Mesendoderm (in vitro differentiated cells): ENCODE results near the gene TMPRSS4.

Experiments
- DNase-seq: peaks from one replicate; pipeline ENCODE4 v3.0.0; 2013
- H2AK5ac ChIP-seq: 2 replicates; pipeline ENCODE4 v1.6.1; 2013; ENCODE audit warnings: low read length, inconsistent platforms
- H2BK120ac ChIP-seq: 2 replicates; pipeline ENCODE4 v1.6.1; 2013; ENCODE audit warnings: low read depth, mild to moderate bottlenecking, low read length, moderate library complexity, mixed read lengths
- H2BK15ac ChIP-seq: replicated peaks from 2 replicates; pipeline ENCODE4 v1.6.1; 2013; ENCODE audit warnings: low read depth, mild to moderate bottlenecking, moderate library complexity
- H2BK5ac ChIP-seq: 2 replicates; pipeline ENCODE4 v1.6.1; 2013; ENCODE audit warnings: low read length, inconsistent platforms
- H3K18ac ChIP-seq: 2 replicates; pipeline ENCODE4 v1.6.1; 2013; ENCODE audit warnings: mild to moderate bottlenecking, low read length, mixed read lengths
- H3K23ac ChIP-seq: one replicate; pipeline ENCODE4 v1.6.1; 2013; ENCODE audit warnings: low read length
- H3K27ac ChIP-seq: 2 replicates; pipeline ENCODE4 v1.5.1; 2013; ENCODE audit warnings: low read depth, mild to moderate bottlenecking, inconsistent platforms, low read length, moderate library complexity
- H3K27me3 ChIP-seq: 2 replicates; pipeline ENCODE4 v1.6.1; 2013; ENCODE audit warnings: low read length, control low read depth, mild to moderate bottlenecking, inconsistent platforms; ENCODE audit not compliant: insufficient read depth, poor library complexity
- H3K36me3 ChIP-seq: 2 replicates; pipeline ENCODE4 v1.6.1; 2013; ENCODE audit warnings: low read length, inconsistent platforms; ENCODE audit not compliant: control insufficient read depth, insufficient read depth
- H3K4ac ChIP-seq: one replicate; pipeline ENCODE4 v1.6.1; 2013; ENCODE audit warnings: low read depth, mild to moderate bottlenecking, low read length, moderate library complexity
- H3K4me1 ChIP-seq: 2 replicates; pipeline ENCODE4 v1.6.1; 2013; ENCODE audit warnings: low read depth, low read length, inconsistent platforms; ENCODE audit not compliant: control insufficient read depth
- H3K4me2 ChIP-seq: 2 replicates; pipeline ENCODE4 v1.6.1; 2013; ENCODE audit warnings: low read length
- H3K4me3 ChIP-seq: 2 replicates; pipeline ENCODE4 v1.5.1; 2013; ENCODE audit warnings: mild to moderate bottlenecking, low read length
- H3K56ac ChIP-seq: one replicate; pipeline ENCODE4 v1.6.1; 2013; ENCODE audit warnings: low read length
- H3K79me1 ChIP-seq: 2 replicates; pipeline ENCODE4 v1.6.1; 2013; ENCODE audit warnings: low read length, inconsistent platforms
- H3K79me2 ChIP-seq: 2 replicates; pipeline ENCODE4 v1.6.1; 2013; ENCODE audit warnings: mild to moderate bottlenecking, low read length; ENCODE audit not compliant: control insufficient read depth, insufficient read depth
- H3K9ac ChIP-seq: 2 replicates; pipeline ENCODE4 v1.6.1; 2013; ENCODE audit warnings: low read length, inconsistent platforms
- H4K5ac ChIP-seq: one replicate; pipeline ENCODE4 v1.6.1; 2013; ENCODE audit warnings: low read length
- H4K8ac ChIP-seq: one replicate; pipeline ENCODE4 v1.6.1; 2013; ENCODE audit warnings: low read depth, mild to moderate bottlenecking, control low read depth, low read length, moderate library complexity
- WGBS: extraction: QIAGEN DNeasy Blood & Tissue Kit; methylation state at CpG from one replicate; pipeline ENCODE4 v1.1.7; 2013; ENCODE audit warnings: low lambda C conversion rate, missing lambda C conversion rate; ENCODE audit not compliant: insufficient coverage; ENCODE audit errors: extremely low coverage; 5-methylcytosine and 5-hydroxymethylcytosine counted together

The TMPRSS4 gene

GRCh38 chr11:118129471-118130172 is 52.7 kb downstream of the TMPRSS4 start:
- no peak overlapping the region for H3K27ac ChIP-seq
- no peak overlapping the region for H3K18ac ChIP-seq
- no peaks in the 10 kb centered on the region for H3K4me1 ChIP-seq
- H3K27me3 ChIP-seq = no peaks in the 10 kb centered on the region
- WGBS = 100% methylated on average over 1 of the region's 6 CpGs
- H2BK5ac ChIP-seq = no peak overlapping the region
- H3K23ac ChIP-seq = no peak overlapping the region
- no peaks in the 10 kb centered on the region for H3K79me1 ChIP-seq
- no peak overlapping the region for H3K9ac ChIP-seq
- no peak overlapping the region for H3K4ac ChIP-seq
- H3K56ac ChIP-seq = no peak overlapping the region
- H2AK5ac ChIP-seq = no peak overlapping the region
- no peak overlapping the region for H2BK120ac ChIP-seq
- H4K5ac ChIP-seq = no peak overlapping the region
- H2BK15ac ChIP-seq = no peak overlapping the region
- no peak overlapping the region for H3K4me3 ChIP-seq
- no peak for DNase-seq
- H4K8ac ChIP-seq = no peak overlapping the region
- no peaks in the 10 kb centered on the region for H3K79me2 ChIP-seq
- no peak overlapping the region for H3K4me2 ChIP-seq
- no peaks in the 10 kb centered on the region for H3K36me3 ChIP-seq

- Histone ChIP-seq H4K5ac (no peak overlapping the region), H3K4ac (no peak overlapping the region), H2AK5ac (no peak overlapping the region), H3K4me2 (no peak overlapping the region), H3K4me3 (no peak overlapping the region), H3K27ac (no peak overlapping the region), H3K27me3 (no peaks in the 10 kb centered on the region), H3K79me1 (no peaks in the 10 kb centered on the region), H3K9ac (no peak overlapping the region), H4K8ac (no peak overlapping the region), H3K18ac (no peak overlapping the region), H2BK15ac (no peak overlapping the region), H3K23ac (no peak overlapping the region), H3K4me1 (no peaks in the 10 kb centered on the region), H2BK120ac (no peak overlapping the region), H3K56ac (no peak overlapping the region), H3K36me3 (no peaks in the 10 kb centered on the region), H3K79me2 (no peaks in the 10 kb centered on the region), H2BK5ac (no peak overlapping the region)
- no peak for DNase-seq
- WGBS = no CpG with 5 or more reads among the region's 15 CpGs
These were observed 55.7 kb downstream of the TMPRSS4 start for GRCh38 chr11:118132385-118133151.

GRCh38 chr11:118133816-118134215 is 56.9 kb downstream of the TMPRSS4 start:
- no peak overlapping the region for H2BK15ac ChIP-seq
- H3K79me2 ChIP-seq = no peaks in the 10 kb centered on the region
- no peak overlapping the region for H3K27ac ChIP-seq
- H2BK5ac ChIP-seq = no peak overlapping the region
- no peak overlapping the region for H3K9ac ChIP-seq
- WGBS = no CpG with 5 or more reads among the region's 10 CpGs
- H3K18ac ChIP-seq = no peak overlapping the region
- H3K36me3 ChIP-seq = no peaks in the 10 kb centered on the region
- H3K79me1 ChIP-seq = no peaks in the 10 kb centered on the region
- H3K4ac ChIP-seq = no peak overlapping the region
- no peak overlapping the region for H3K4me3 ChIP-seq
- H3K56ac ChIP-seq = no peak overlapping the region
- H4K5ac ChIP-seq = no peak overlapping the region
- no peak overlapping the region for H3K4me2 ChIP-seq
- H4K8ac ChIP-seq = no peak overlapping the region
- DNase-seq = no peak
- no peak overlapping the region for H2BK120ac ChIP-seq
- no peaks in the 10 kb centered on the region for H3K27me3 ChIP-seq
- no peak overlapping the region for H3K23ac ChIP-seq
- no peaks in the 10 kb centered on the region for H3K4me1 ChIP-seq
- no peak overlapping the region for H2AK5ac ChIP-seq

- no CpG with 5 or more reads among the region's 7 CpGs for WGBS
- Histone ChIP-seq H3K4ac (no peak overlapping the region), H3K79me1 (no peaks in the 10 kb centered on the region), H2AK5ac (no peak overlapping the region), H2BK5ac (no peak overlapping the region), H2BK15ac (no peak overlapping the region), H2BK120ac (no peak overlapping the region), H3K23ac (no peak overlapping the region), H3K27me3 (no peaks in the 10 kb centered on the region), H3K4me3 (no peak overlapping the region), H3K4me1 (no peaks in the 10 kb centered on the region), H3K4me2 (no peak overlapping the region), H3K56ac (no peak overlapping the region), H4K8ac (no peak overlapping the region), H3K36me3 (no peaks in the 10 kb centered on the region), H4K5ac (no peak overlapping the region), H3K27ac (no peak overlapping the region), H3K18ac (no peak overlapping the region), H3K79me2 (no peaks in the 10 kb centered on the region), H3K9ac (no peak overlapping the region)
- no peak for DNase-seq
These were observed 58.3 kb downstream of the TMPRSS4 start for GRCh38 chr11:118135051-118135795.

GRCh38 chr11:118135796-118136165 is 58.9 kb downstream of the TMPRSS4 start:
- Histone ChIP-seq H3K36me3 (no peaks in the 10 kb centered on the region), H3K27me3 (no peaks in the 10 kb centered on the region), H3K23ac (no peak overlapping the region), H4K8ac (no peak overlapping the region), H4K5ac (no peak overlapping the region), H2BK120ac (no peak overlapping the region), H3K56ac (no peak overlapping the region), H3K4me1 (no peaks in the 10 kb centered on the region), H3K27ac (no peak overlapping the region), H2AK5ac (no peak overlapping the region), H3K4ac (no peak overlapping the region), H3K18ac (no peak overlapping the region), H3K79me1 (no peaks in the 10 kb centered on the region), H3K4me3 (no peak overlapping the region), H3K79me2 (no peaks in the 10 kb centered on the region), H2BK15ac (no peak overlapping the region), H3K9ac (no peak overlapping the region), H3K4me2 (no peak overlapping the region), H2BK5ac (no peak overlapping the region)
- no peak for DNase-seq
- WGBS = no CpG with 5 or more reads among the region's 5 CpGs
